ENCODE measurements around the gene PLP2. TPM values are rescaled to one million over a fixed set of nuclear protein-coding genes. Genes with fewer than 3 reads are reported as not detected.

PLP2 gene
- total and polyA plus RNA-seq, 2 of the 4 experiments (the other 2 are of a cell fraction), result 22.6 to 156 TPM

GRCh38 chrX:49155900-49156837 is 15.5 kb upstream of the PLP2 start (continued):
- TF ChIP-seq, protein P1, sequence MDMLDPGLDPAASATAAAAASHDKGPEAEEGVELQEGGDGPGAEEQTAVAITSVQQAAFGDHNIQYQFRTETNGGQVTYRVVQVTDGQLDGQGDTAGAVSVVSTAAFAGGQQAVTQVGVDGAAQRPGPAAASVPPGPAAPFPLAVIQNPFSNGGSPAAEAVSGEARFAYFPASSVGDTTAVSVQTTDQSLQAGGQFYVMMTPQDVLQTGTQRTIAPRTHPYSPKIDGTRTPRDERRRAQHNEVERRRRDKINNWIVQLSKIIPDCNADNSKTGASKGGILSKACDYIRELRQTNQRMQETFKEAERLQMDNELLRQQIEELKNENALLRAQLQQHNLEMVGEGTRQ (IDR thresholded peaks at IDR 0.05; ENCODE audit: low read depth, low read length), result no peak

GRCh38 chrX:49157194-49157593 is 14.5 kb upstream of the PLP2 start:
- Histone ChIP-seq H4K20me1 (ENCODE audit: insufficient read depth, low read length) (no peaks in the 10 kb centered on the region), H3K14ac (replicated peaks; ENCODE audit: low read depth, low read length) (no peak overlapping the region), H3K9ac (ENCODE audit: low read depth, low read length) (no peak overlapping the region), H3K27me3 (ENCODE audit: control insufficient read depth, insufficient read depth, low read length) (no peaks in the 10 kb centered on the region; the same call in 1 of the 2 replicates), H3K56ac (ENCODE audit: extremely low read depth, insufficient read depth, low read length) (no peak overlapping the region), H3K36me3 (ENCODE audit: control insufficient read depth, insufficient read depth, low read length) (no peaks in the 10 kb centered on the region), H3K79me1 (ENCODE audit: low read depth in 1 of 2, low read length in 2 of 2) (no peaks in the 10 kb centered on the region; a peak in 1 of 4 replicates), H3K4me3 (ENCODE audit: insufficient read depth, low read depth, low read length) (no peak overlapping the region), H4K5ac (ENCODE audit: low read depth, low read length) (no peak overlapping the region), H3K9me1 (ENCODE audit: insufficient read depth, low read length) (no peaks in the 10 kb centered on the region), H3K27ac (ENCODE audit: insufficient read depth, low read length) (no peak overlapping the region), H2BK20ac (ENCODE audit: low read depth, low read length) (no peak overlapping the region), H2AK9ac (replicated peaks; ENCODE audit: low read depth, low read length, poor library complexity) (peak overlapping the region; percentile 28), H3K4me1 (ENCODE audit: control insufficient read depth, insufficient read depth, low read length) (peaks cover 6% of the 10 kb centered on the region), H2AFZ (replicated peaks; ENCODE audit: low read length, poor library complexity) (no peak overlapping the region), H3K9me3 (ENCODE audit: control insufficient read depth, insufficient read depth, low read length) (no peaks in the 10 kb centered on the region), H3K4me2 (ENCODE audit: low read depth, low read length) (no peak overlapping the region), H2BK5ac (ENCODE audit: low read depth, low read length, poor library complexity, severe bottlenecking) (no peak overlapping the region), H2AK5ac (ENCODE audit: low read depth, low read length) (no peak overlapping the region), H4K91ac (ENCODE audit: insufficient read depth, low read depth, low read length) (no peak overlapping the region), H4K8ac (ENCODE audit: low read depth in 2 of 2, low read length in 2 of 2) (no peak overlapping the region), H3K4ac (ENCODE audit: low read depth, low read length) (no peak overlapping the region), H3K18ac (ENCODE audit: low read depth, low read length) (no peak overlapping the region), H2BK15ac (ENCODE audit: low read depth, low read length) (no peak overlapping the region), H3K23ac (ENCODE audit: low read depth, low read length) (no peak overlapping the region), H2BK120ac (ENCODE audit: low read depth, low read length) (no peak overlapping the region)
- dilution Hi-C loops (cut with HindIII; ENCODE audit: low sequenced_read_pairs, unreplicated experiment), result no loop called here
- 67% methylated on average over 11 of the region's 25 CpGs; no CpG with 5 or more reads in 1 of the 2 experiments for WGBS, 2 experiments (ENCODE audit: extremely low coverage in 2 of 2, insufficient read length in 1 of 2)
- intact Hi-C loops (cut with micrococcal nuclease), result no loop called here
- no TSS peak for BruUV-seq (replicated peaks)
- ChIA-PET POLR2A (ENCODE audit: unreplicated experiment) (interaction anchor here (0.5 kb wide), 1 partner anchor 54 kb away, joined by 12 read pairs; no protein-coding TSS in a partner anchor), CTCF (no interaction called here)
- DNase-seq, result no peak
- in situ Hi-C loops (cut with MboI; ENCODE audit: low sequenced_read_pairs), result no loop called here
- ATAC-seq (ENCODE audit: low read depth), result no peak
- TF ChIP-seq RCOR1 (IDR thresholded peaks at IDR 0.05; ENCODE audit: insufficient replicate concordance, low read length), result no peak
- no peak for TF ChIP-seq ELK1 (IDR thresholded peaks at IDR 0.05; ENCODE audit: borderline replicate concordance, low read depth, low read length)
- TF ChIP-seq MAZ (IDR thresholded peaks at IDR 0.05; ENCODE audit: borderline replicate concordance, low read depth, low read length), result no peak
- no peak for TF ChIP-seq SMC3 (IDR thresholded peaks at IDR 0.05; ENCODE audit: low read depth, low read length)
- TF ChIP-seq NFE2L2 (IDR thresholded peaks at IDR 0.05; ENCODE audit: low read depth, low read length), result no peak
- TF ChIP-seq CHD1 (IDR thresholded peaks at IDR 0.05; ENCODE audit: low read depth, low read length), result no peak
- no peak for TF ChIP-seq RAD21 (IDR thresholded peaks at IDR 0.05; ENCODE audit: low read length)
- TF ChIP-seq POLR2A (IDR thresholded peaks at IDR 0.05; ENCODE audit: low read depth, low read length), result no peak
- no peak for TF ChIP-seq RFX5 (IDR thresholded peaks at IDR 0.05; ENCODE audit: low read depth, low read length)
- TF ChIP-seq FOS (IDR thresholded peaks at IDR 0.05; ENCODE audit: low read depth, low read length), result no peak
- TF ChIP-seq CEBPB (IDR thresholded peaks at IDR 0.05; ENCODE audit: low read depth, low read length), result no peak

Measured in IMR-90 (cell line).